Kidney (tissue), 14 donors: ENCODE results near the gene DCAF6. TPM values are rescaled to one million over a fixed set of nuclear protein-coding genes. Genes with fewer than 3 reads are reported as not detected.

Experiments
- DNase-seq, 5 donors: peaks; one replicate each; pipeline ENCODE4 v3.0.0-alpha.2; 2013 to 2020
- FAIRE-seq: peaks from 2 replicates; lab custom pipeline; 2012; peaks lifted over from hg19 to GRCh38; lab: Jason Lieb, UNC
- H3K27ac ChIP-seq, 2 donors: one replicate each; pipeline ENCODE4 v1.7.0; 2013; ENCODE audit warnings: low read depth in 2 of 2, low read length in 2 of 2, inconsistent platforms in 1 of 2
- H3K27me3 ChIP-seq: one replicate; pipeline ENCODE4 v1.7.1; 2013; ENCODE audit warnings: low read length, inconsistent platforms; ENCODE audit not compliant: control insufficient read depth, insufficient read depth
- H3K36me3 ChIP-seq, 3 donors: one replicate each; pipeline versions ENCODE4 v1.7.0 to v1.7.1; 2013; ENCODE audit warnings: low read length in 3 of 3, control low read depth in 1 of 3, inconsistent platforms in 1 of 3; ENCODE audit not compliant: insufficient read depth in 3 of 3, control insufficient read depth in 2 of 3
- H3K4me1 ChIP-seq, 3 donors: one replicate each; pipeline versions ENCODE4 v1.7.0 to v1.7.1; 2013; ENCODE audit warnings: low read length in 3 of 3, inconsistent platforms in 1 of 3, low read depth in 1 of 3; ENCODE audit not compliant: control insufficient read depth in 2 of 3, insufficient read depth in 2 of 3
- H3K4me3 ChIP-seq, 3 donors: one replicate each; pipeline versions ENCODE4 v1.7.0 to v1.8.1; 2013; ENCODE audit warnings: low read length in 3 of 3, control low read depth in 1 of 3, inconsistent platforms in 1 of 3
- H3K9ac ChIP-seq, 3 donors: one replicate each; pipeline versions ENCODE4 v1.7.0 to v1.7.1; 2013; ENCODE audit warnings: low read length in 3 of 3, control low read depth in 1 of 3, inconsistent platforms in 1 of 3
- H3K9me3 ChIP-seq, 3 donors: one replicate each; pipeline versions ENCODE4 v1.7.0 to v1.7.1; 2013; ENCODE audit warnings: low read length in 3 of 3, control low read depth in 1 of 3, inconsistent platforms in 1 of 3; ENCODE audit not compliant: control insufficient read depth in 2 of 3, insufficient read depth in 1 of 3
- intact Hi-C: fragments of 100-400 bp; cut with DNase I; formaldehyde crosslinking; loops from one replicate; pipeline ENCODE4 v1.11.1; 2022
- polyA plus RNA-seq: library from polyadenylated mRNA; stranded (reverse); fragments of 350-450 nt; fragmentation: Illumina TruSeq; extraction: RNeasy Lipid Tissue Mini Kit (QIAGEN cat#74804); gene quantifications from one replicate; pipeline ENCODE4 v1.2.3, GENCODE V29; 2014; ENCODE audit warnings: low read depth, low replicate concordance; ENCODE audit not compliant: insufficient read depth
- total RNA-seq: library from RNA; stranded (reverse); fragmentation: NEBNext Ultra II Directional; extraction: Animal tissue kit (Norgen Biotek cat#: 25700); gene quantifications from one replicate; pipeline ENCODE4 v1.2.1, GENCODE V29; 2021
- TF ChIP-seq, protein P1 (sequence below): IDR thresholded peaks from 3 replicates; pipeline ENCODE4 v1.5.1; 2012; ENCODE audit warnings: mild to moderate bottlenecking, moderate library complexity, borderline replicate concordance; ENCODE audit not compliant: insufficient read depth; ENCODE audit errors: extremely low read depth
- donor health status: control.
- donor health status: control.
- donor health status: control.
- donor health status: control.
- donor health status: control.
- donor health status: DM: yes; HTN: yes; CAD: no.
- donor health status: Normal renal cell carcinoma (clear cell type).

The DCAF6 gene
- total and polyA plus RNA-seq, 2 donors from 2014 or later: 30.8 to 58.8 TPM

DNA sequence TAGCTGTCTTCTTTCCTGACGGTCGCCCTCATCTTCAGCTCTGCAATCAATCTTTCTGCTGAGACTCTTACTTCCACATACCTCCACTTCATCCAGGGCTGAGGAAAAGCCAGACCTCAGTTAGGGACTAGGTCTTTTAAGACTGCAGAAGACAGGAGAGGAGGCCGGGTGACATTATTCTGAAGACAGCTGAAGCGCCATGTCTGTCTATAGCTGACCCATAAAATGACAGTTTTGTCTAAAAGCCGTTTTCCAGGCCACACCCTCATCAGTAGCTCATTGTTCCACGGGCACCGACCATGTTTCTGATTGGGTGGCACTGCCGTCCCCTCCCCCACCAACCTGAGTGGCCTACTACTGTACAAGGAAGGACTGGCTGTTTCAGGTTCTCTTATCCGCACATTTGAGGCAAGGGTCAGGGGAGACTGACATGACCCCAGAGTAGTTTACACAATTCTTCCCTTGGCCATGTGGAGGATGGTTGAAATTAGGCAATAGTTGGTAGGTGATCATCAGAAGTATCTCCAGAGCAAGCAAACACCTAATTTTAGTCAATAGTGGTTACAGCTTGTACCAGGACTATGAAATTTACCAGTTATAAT lies 22.5 kb upstream of the DCAF6 start, which contains the start of gene ADCY10:
TSS of gene ADCY10 (minus strand) at position 240 of the 602 bp plus-strand sequence. CDS start 8,994 bp downstream, outside the sequence.
- intact Hi-C loops: no loop called here
- no peaks in the 10 kb centered on the region for H3K4me1 ChIP-seq
- FAIRE-seq (no peak), DNase-seq (no peak)
- H3K27ac ChIP-seq: no peak within 1 kb of the TSS
- H3K9me3 ChIP-seq: no peaks in the 10 kb centered on the region
- TF ChIP-seq, protein P1, sequence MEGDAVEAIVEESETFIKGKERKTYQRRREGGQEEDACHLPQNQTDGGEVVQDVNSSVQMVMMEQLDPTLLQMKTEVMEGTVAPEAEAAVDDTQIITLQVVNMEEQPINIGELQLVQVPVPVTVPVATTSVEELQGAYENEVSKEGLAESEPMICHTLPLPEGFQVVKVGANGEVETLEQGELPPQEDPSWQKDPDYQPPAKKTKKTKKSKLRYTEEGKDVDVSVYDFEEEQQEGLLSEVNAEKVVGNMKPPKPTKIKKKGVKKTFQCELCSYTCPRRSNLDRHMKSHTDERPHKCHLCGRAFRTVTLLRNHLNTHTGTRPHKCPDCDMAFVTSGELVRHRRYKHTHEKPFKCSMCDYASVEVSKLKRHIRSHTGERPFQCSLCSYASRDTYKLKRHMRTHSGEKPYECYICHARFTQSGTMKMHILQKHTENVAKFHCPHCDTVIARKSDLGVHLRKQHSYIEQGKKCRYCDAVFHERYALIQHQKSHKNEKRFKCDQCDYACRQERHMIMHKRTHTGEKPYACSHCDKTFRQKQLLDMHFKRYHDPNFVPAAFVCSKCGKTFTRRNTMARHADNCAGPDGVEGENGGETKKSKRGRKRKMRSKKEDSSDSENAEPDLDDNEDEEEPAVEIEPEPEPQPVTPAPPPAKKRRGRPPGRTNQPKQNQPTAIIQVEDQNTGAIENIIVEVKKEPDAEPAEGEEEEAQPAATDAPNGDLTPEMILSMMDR: no peak
- H3K9ac ChIP-seq: no peak within 1 kb of the TSS
- H3K27me3 ChIP-seq: no peaks in the 10 kb centered on the region
- peaks cover 0 to 6% (median 0%) of the 10 kb centered on the region in 3 donors for H3K36me3 ChIP-seq
- H3K4me3 ChIP-seq: no peak within 1 kb of the TSS

DNA sequence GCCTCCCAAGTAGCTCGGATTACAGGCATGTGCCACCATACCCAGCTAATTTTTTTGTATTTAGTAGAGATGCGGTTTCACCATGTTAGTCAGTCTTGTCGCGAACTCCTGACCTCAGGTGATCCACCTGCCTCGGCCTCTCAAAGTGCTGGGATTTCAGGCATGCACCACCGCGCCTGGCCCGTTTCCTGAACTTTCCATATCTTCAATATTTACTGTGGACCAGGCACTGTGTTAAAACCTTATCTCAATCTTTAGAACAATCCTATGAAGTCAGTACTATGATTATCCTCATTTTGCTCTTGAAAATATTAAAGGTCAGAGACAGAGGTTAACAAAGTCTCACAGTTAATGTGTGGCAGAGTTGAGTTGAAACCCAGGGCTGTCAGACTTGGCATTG lies 20.9 kb upstream of the DCAF6 start:
- Histone ChIP-seq H3K27me3 (no peaks in the 10 kb centered on the region), H3K9ac (no peak overlapping the region), H3K9me3 (no peaks in the 10 kb centered on the region), H3K4me1 (no peaks in the 10 kb centered on the region), H3K36me3 (peaks cover 0 to 6% (median 0%) of the 10 kb centered on the region in 3 donors), H3K27ac (no peak overlapping the region), H3K4me3 (no peak overlapping the region)
- TF ChIP-seq, protein P1: no peak
- intact Hi-C loops: no loop called here
- no peak for FAIRE-seq
- DNase-seq: no peak

GRCh38 chr1:167916766-167917511 lies 19.5 kb upstream of the DCAF6 start:
- H3K27ac ChIP-seq: no peak overlapping the region
- DNase-seq: peak in 1 of 5 donors; percentile 25
- H3K4me1 ChIP-seq: no peaks in the 10 kb centered on the region
- H3K9ac ChIP-seq: no peak overlapping the region
- no peaks in the 10 kb centered on the region for H3K9me3 ChIP-seq
- no peak for FAIRE-seq
- H3K4me3 ChIP-seq: no peak overlapping the region
- no peaks in the 10 kb centered on the region for H3K27me3 ChIP-seq
- intact Hi-C loops: no loop called here
- TF ChIP-seq, protein P1: no peak
- H3K36me3 ChIP-seq: peaks cover 0 to 6% (median 0%) of the 10 kb centered on the region in 3 donors
